Trophoblast cell (in vitro differentiated cells and primary cell): ENCODE measurements around the gene SWI5.

Experiments
- DNase-seq, 2 donors: peaks; one replicate each; pipeline ENCODE4 v3.0.0-alpha.2; 2016
- H2AFZ ChIP-seq: 2 replicates; pipeline ENCODE4 v1.6.1; 2013; ENCODE audit warnings: low read length, moderate library complexity, mild to moderate bottlenecking; ENCODE audit not compliant: insufficient read depth, poor library complexity
- H2AK5ac ChIP-seq: 2 replicates; pipeline ENCODE4 v1.6.1; 2013; ENCODE audit warnings: mild to moderate bottlenecking, low read length
- H2BK120ac ChIP-seq: 2 replicates; pipeline ENCODE4 v1.6.1; 2013; ENCODE audit warnings: low read length, mild to moderate bottlenecking, moderate library complexity; ENCODE audit not compliant: insufficient read depth, poor library complexity
- H2BK12ac ChIP-seq: 2 replicates; pipeline ENCODE4 v1.6.1; 2013; ENCODE audit warnings: mild to moderate bottlenecking, low read length, moderate library complexity
- H2BK5ac ChIP-seq: 2 replicates; pipeline ENCODE4 v1.6.1; 2013; ENCODE audit warnings: low read length, low read depth, moderate library complexity, mild to moderate bottlenecking; ENCODE audit not compliant: poor library complexity
- H3K14ac ChIP-seq: 2 replicates; pipeline ENCODE4 v1.6.1; 2013; ENCODE audit warnings: mild to moderate bottlenecking, low read length
- H3K18ac ChIP-seq: 2 replicates; pipeline ENCODE4 v1.6.1; 2013; ENCODE audit warnings: mild to moderate bottlenecking, low read length
- H3K23ac ChIP-seq: 2 replicates; pipeline ENCODE4 v1.6.1; 2013; ENCODE audit warnings: low read length
- H3K27ac ChIP-seq: 2 replicates; pipeline ENCODE4 v1.5.1; 2013; ENCODE audit warnings: low read depth, mild to moderate bottlenecking, inconsistent platforms, low read length, moderate library complexity
- H3K27me3 ChIP-seq: 2 replicates; pipeline ENCODE4 v1.6.1; 2013; ENCODE audit warnings: inconsistent platforms, mild to moderate bottlenecking, low read length, moderate library complexity; ENCODE audit not compliant: insufficient read depth
- H3K36me3 ChIP-seq, 2 experiments: 1 replicate in 1 of 2; 2 replicates in 1 of 2; pipeline ENCODE4 v1.6.1; 2013; ENCODE audit warnings: low read length in 2 of 2, mild to moderate bottlenecking in 2 of 2, moderate library complexity in 1 of 2; ENCODE audit not compliant: insufficient read depth in 2 of 2, control insufficient read depth in 1 of 2
- H3K4ac ChIP-seq: 2 replicates; pipeline ENCODE4 v1.6.1; 2013; ENCODE audit warnings: low read depth, mild to moderate bottlenecking, low read length, moderate library complexity
- H3K4me1 ChIP-seq, 2 experiments: 1 replicate in 1 of 2; 2 replicates in 1 of 2; pipeline ENCODE4 v1.6.1; 2013; ENCODE audit warnings: low read length in 2 of 2, mild to moderate bottlenecking in 2 of 2, moderate library complexity in 1 of 2; ENCODE audit not compliant: insufficient read depth in 2 of 2, control insufficient read depth in 1 of 2
- H3K4me2 ChIP-seq: 2 replicates; pipeline ENCODE4 v1.6.1; 2013; ENCODE audit warnings: inconsistent platforms, mild to moderate bottlenecking, low read length, moderate library complexity
- H3K4me3 ChIP-seq: 2 replicates; pipeline ENCODE4 v1.5.1; 2013; ENCODE audit warnings: mild to moderate bottlenecking, low read depth, low read length, inconsistent platforms
- H3K79me1 ChIP-seq: one replicate; pipeline ENCODE4 v1.6.1; 2013; ENCODE audit warnings: low read length
- H3K79me2 ChIP-seq: 2 replicates; pipeline ENCODE4 v1.6.1; 2013; ENCODE audit warnings: low read length, mild to moderate bottlenecking; ENCODE audit not compliant: control insufficient read depth, insufficient read depth, poor library complexity
- H3K9ac ChIP-seq: 2 replicates; pipeline ENCODE4 v1.6.1; 2013; ENCODE audit warnings: mild to moderate bottlenecking, low read length
- H3K9me3 ChIP-seq: 2 replicates; pipeline ENCODE4 v1.6.1; 2013; ENCODE audit warnings: low read depth, mild to moderate bottlenecking, control low read depth, inconsistent platforms, low read length; ENCODE audit not compliant: insufficient read depth
- H4K12ac ChIP-seq: 2 replicates; pipeline ENCODE4 v1.6.1; 2013; ENCODE audit warnings: low read depth, mild to moderate bottlenecking, low read length, moderate library complexity
- H4K8ac ChIP-seq: 2 replicates; pipeline ENCODE4 v1.6.1; 2013; ENCODE audit warnings: low read depth, mild to moderate bottlenecking, low read length, moderate library complexity
- H4K91ac ChIP-seq: one replicate; pipeline ENCODE4 v1.6.1; 2013; ENCODE audit warnings: low read depth, mild to moderate bottlenecking, low read length, moderate library complexity
- WGBS: extraction: QIAGEN DNeasy Blood & Tissue Kit; methylation state at CpG from one replicate; pipeline ENCODE4 v1.1.7; 2013; ENCODE audit warnings: missing lambda C conversion rate; ENCODE audit not compliant: insufficient read length, insufficient coverage; ENCODE audit errors: extremely low coverage; 5-methylcytosine and 5-hydroxymethylcytosine counted together

The SWI5 gene

DNA sequence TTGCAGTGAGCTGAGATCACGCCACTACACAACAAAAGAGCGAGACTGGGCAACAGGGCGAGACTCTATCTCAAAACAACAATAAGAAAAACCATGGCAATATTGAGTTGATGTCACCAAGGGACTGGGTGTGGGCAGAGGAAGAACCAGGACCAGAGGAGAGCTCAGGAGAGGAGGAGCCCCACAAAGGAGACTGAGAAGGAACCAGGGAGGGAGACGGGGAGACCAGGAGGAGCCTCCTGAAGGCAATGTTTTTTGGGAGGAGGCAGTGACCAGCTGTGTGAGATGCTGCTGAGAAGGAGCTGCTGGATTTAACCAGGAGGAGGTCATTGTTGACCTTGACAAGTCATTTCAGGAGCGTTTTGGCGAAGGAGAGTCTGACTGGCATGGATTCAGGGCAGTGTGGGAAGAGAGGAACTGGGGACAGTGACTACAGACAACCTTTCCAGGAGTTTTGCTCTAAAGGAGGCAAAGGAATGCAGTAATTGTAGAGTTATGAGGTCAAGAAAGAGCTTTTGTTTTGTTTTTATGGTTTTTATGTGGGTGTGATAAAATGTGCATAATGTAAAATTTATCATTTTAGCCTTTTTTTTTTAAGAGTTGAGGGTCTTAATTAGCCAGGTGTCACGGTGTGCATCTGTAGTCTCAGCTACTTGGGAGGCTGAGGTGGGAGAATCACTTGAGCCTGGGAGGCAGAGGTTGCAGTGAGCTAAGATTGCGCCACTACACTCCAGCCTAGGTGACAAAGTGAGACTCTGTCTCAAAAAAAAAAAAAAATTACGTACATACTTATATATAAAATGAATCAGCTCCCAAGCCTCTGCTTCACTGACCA is 28.3 kb downstream of the SWI5 start:
- no peak overlapping the region for H3K18ac ChIP-seq
- H4K91ac ChIP-seq, result no peak overlapping the region
- peaks cover 5 to 8% of the 10 kb centered on the region in 2 experiments for H3K36me3 ChIP-seq
- H4K8ac ChIP-seq, result no peak overlapping the region
- no peak overlapping the region for H2BK120ac ChIP-seq
- H3K9ac ChIP-seq, result no peak overlapping the region
- no peaks in the 10 kb centered on the region for H3K27me3 ChIP-seq
- H3K79me2 ChIP-seq, result no peaks in the 10 kb centered on the region
- H2BK12ac ChIP-seq, result no peak overlapping the region
- H3K23ac ChIP-seq, result no peak overlapping the region
- H2AK5ac ChIP-seq, result no peak overlapping the region
- peak in 1 of 2 donors; percentile 24 for DNase-seq
- no peak overlapping the region for H3K4me2 ChIP-seq
- peaks cover 0 to 2% of the 10 kb centered on the region in 2 experiments for H3K4me1 ChIP-seq
- H2BK5ac ChIP-seq, result no peak overlapping the region
- no peak overlapping the region for H3K27ac ChIP-seq
- H2AFZ ChIP-seq, result no peak overlapping the region
- H4K12ac ChIP-seq, result no peak overlapping the region
- no peak overlapping the region for H3K4me3 ChIP-seq
- no peaks in the 10 kb centered on the region for H3K79me1 ChIP-seq
- no CpG with 5 or more reads among the region's 9 CpGs for WGBS
- no peak overlapping the region for H3K14ac ChIP-seq
- H3K9me3 ChIP-seq, result peaks cover 2% of the 10 kb centered on the region
- H3K4ac ChIP-seq, result no peak overlapping the region

DNA sequence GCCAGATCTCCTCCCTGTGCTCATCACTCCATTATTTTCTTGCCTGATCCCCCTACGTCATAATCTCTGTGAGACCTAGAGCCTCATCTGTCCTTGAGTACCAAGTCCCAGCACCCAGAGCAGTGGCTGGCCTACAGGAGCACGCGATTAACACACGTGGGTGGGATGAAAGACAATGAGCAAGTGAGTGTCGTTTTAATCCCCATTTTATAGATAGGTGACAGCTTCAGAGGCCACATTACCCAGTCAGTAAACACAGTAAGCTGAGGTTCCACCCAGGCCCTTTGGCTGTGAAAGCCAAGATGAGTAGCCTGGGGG is 28.9 kb downstream of the SWI5 start:
- no peak overlapping the region for H2AK5ac ChIP-seq
- no peak overlapping the region for H4K8ac ChIP-seq
- WGBS, result no CpG with 5 or more reads among the region's 5 CpGs

DNA sequence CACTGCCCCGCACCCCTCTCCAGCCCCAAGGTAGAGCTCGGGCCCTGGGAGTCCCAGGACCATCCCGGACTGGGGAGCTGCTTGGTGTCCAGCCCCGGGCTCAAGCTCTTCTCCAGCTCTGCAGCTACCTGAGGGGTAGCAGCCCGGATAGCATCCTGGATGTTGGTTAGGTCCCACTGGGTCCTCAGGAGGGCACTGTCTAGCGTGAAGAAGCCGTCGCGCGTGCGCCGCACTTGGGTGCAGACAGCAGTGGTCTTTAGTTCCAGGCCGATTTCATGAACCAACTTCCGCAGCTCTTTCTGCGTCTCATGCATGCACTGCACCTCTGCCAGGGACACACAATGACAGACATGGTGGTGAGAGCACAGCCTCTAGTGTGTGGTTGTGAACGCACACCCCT is 33.5 kb downstream of the SWI5 start:
- H4K12ac ChIP-seq, result no peak overlapping the region
- H3K9me3 ChIP-seq, result peaks cover 2% of the 10 kb centered on the region
- no peak overlapping the region for H3K27ac ChIP-seq
- H3K4me3 ChIP-seq, result no peak overlapping the region
- no peak overlapping the region for H2BK12ac ChIP-seq
- H3K4ac ChIP-seq, result no peak overlapping the region
- H3K14ac ChIP-seq, result no peak overlapping the region
- no peak overlapping the region for H2BK120ac ChIP-seq
- H3K9ac ChIP-seq, result no peak overlapping the region
- no peak overlapping the region for H3K18ac ChIP-seq
- WGBS, result no CpG with 5 or more reads among the region's 16 CpGs
- no peak overlapping the region for H3K23ac ChIP-seq
- H2AK5ac ChIP-seq, result no peak overlapping the region
- peaks cover 39 to 41% of the 10 kb centered on the region in 2 experiments for H3K36me3 ChIP-seq
- no peak overlapping the region for H4K91ac ChIP-seq
- H3K79me2 ChIP-seq, result no peaks in the 10 kb centered on the region
- H2AFZ ChIP-seq, result no peak overlapping the region
- DNase-seq, result no peak
- no peaks in the 10 kb centered on the region for H3K27me3 ChIP-seq
- H3K4me2 ChIP-seq, result no peak overlapping the region
- H4K8ac ChIP-seq, result no peak overlapping the region
- peaks cover 0 to 2% of the 10 kb centered on the region in 2 experiments for H3K4me1 ChIP-seq
- H3K79me1 ChIP-seq, result no peaks in the 10 kb centered on the region
- H2BK5ac ChIP-seq, result no peak overlapping the region

More for the DNA sequence above, 28.9 kb downstream of the SWI5 start:
- H2BK5ac ChIP-seq, result no peak overlapping the region
- H3K4me3 ChIP-seq, result no peak overlapping the region
- no peak overlapping the region for H3K4ac ChIP-seq
- H3K4me2 ChIP-seq, result no peak overlapping the region
- no peak overlapping the region for H3K23ac ChIP-seq
- no peak overlapping the region for H2BK120ac ChIP-seq
- H3K79me2 ChIP-seq, result no peaks in the 10 kb centered on the region
- peaks cover 2% of the 10 kb centered on the region for H3K9me3 ChIP-seq
- no peak overlapping the region for H3K18ac ChIP-seq
- H2AFZ ChIP-seq, result no peak overlapping the region
- H3K79me1 ChIP-seq, result no peaks in the 10 kb centered on the region
- no peak overlapping the region for H3K14ac ChIP-seq
- H3K27ac ChIP-seq, result no peak overlapping the region
- H4K91ac ChIP-seq, result no peak overlapping the region
- H3K36me3 ChIP-seq, result peaks cover 11 to 14% of the 10 kb centered on the region in 2 experiments
- DNase-seq, result no peak
- no peaks in the 10 kb centered on the region for H3K27me3 ChIP-seq
- H3K9ac ChIP-seq, result no peak overlapping the region
- H2BK12ac ChIP-seq, result no peak overlapping the region
- peaks cover 0 to 2% of the 10 kb centered on the region in 2 experiments for H3K4me1 ChIP-seq
- no peak overlapping the region for H4K12ac ChIP-seq

DNA sequence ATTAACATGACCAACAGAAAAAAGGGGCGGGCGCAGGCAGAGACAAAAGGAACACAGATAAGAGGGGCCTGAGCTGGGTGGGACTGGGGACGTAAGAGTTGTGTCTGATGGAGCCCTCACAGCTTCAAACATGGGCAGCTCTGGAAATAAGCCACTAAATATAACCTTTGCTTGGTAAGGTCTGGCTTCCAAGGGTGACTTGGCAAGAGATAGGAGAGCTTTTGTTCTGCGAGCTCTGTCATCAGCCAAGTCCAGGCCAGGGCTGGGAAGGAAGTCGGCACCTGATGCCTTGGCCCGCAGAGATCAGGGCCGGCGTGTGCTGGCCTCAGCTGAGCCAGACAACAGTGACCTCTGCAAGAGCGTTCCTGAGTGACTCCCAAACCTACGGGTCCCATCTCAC is 34.4 kb downstream of the SWI5 start:
- no peak overlapping the region for H2AFZ ChIP-seq
- H2BK12ac ChIP-seq, result no peak overlapping the region
- H3K79me1 ChIP-seq, result no peaks in the 10 kb centered on the region
- no peaks in the 10 kb centered on the region for H3K9me3 ChIP-seq
- H3K27ac ChIP-seq, result no peak overlapping the region
- no peak overlapping the region for H4K91ac ChIP-seq
- no peaks in the 10 kb centered on the region for H3K27me3 ChIP-seq
- no peaks in the 10 kb centered on the region for H3K79me2 ChIP-seq
- H4K12ac ChIP-seq, result peak overlapping the region; percentile 2
- H3K4me1 ChIP-seq, result peaks cover 0 to 2% of the 10 kb centered on the region in 2 experiments
- H3K9ac ChIP-seq, result no peak overlapping the region
- no peak overlapping the region for H3K4me3 ChIP-seq
- no peak overlapping the region for H4K8ac ChIP-seq
- H3K23ac ChIP-seq, result no peak overlapping the region
- no peak overlapping the region for H2BK5ac ChIP-seq
- no peak overlapping the region for H2AK5ac ChIP-seq
- H3K4me2 ChIP-seq, result no peak overlapping the region
- no peak overlapping the region for H2BK120ac ChIP-seq
- no peak overlapping the region for H3K18ac ChIP-seq
- peaks cover 43 to 47% of the 10 kb centered on the region in 2 experiments for H3K36me3 ChIP-seq
- no peak overlapping the region for H3K14ac ChIP-seq
- no CpG with 5 or more reads among the region's 10 CpGs for whole genome bisulfite sequencing
- H3K4ac ChIP-seq, result no peak overlapping the region
- no peak for DNase-seq
